Endodermal cell (in vitro differentiated cells): ENCODE results near the gene NUBPL. TPM values are rescaled to one million over a fixed set of nuclear protein-coding genes. Genes with fewer than 3 reads are reported as not detected.

Source experiments
- DNase-seq: peaks from one replicate; pipeline ENCODE4 v3.0.0-alpha.2; 2017
- H3K27ac ChIP-seq: 2 replicates; pipeline ENCODE4 v1.5.1; 2013; ENCODE audit warnings: mild to moderate bottlenecking, low read depth, low read length, moderate library complexity
- H3K27me3 ChIP-seq: 2 replicates; pipeline ENCODE4 v1.6.1; 2013; ENCODE audit warnings: mild to moderate bottlenecking, low read length, moderate library complexity; ENCODE audit not compliant: insufficient read depth, control insufficient read depth, poor library complexity, severe bottlenecking
- H3K36me3 ChIP-seq: 2 replicates; pipeline ENCODE4 v1.7.0; 2013; ENCODE audit warnings: mild to moderate bottlenecking, low read length, moderate library complexity; ENCODE audit not compliant: control insufficient read depth, insufficient read depth
- H3K4me1 ChIP-seq: one replicate; pipeline ENCODE4 v1.7.0; 2013; ENCODE audit warnings: low read length; ENCODE audit not compliant: control insufficient read depth, insufficient read depth
- H3K4me3 ChIP-seq: 2 replicates; pipeline ENCODE4 v1.5.1; 2013; ENCODE audit warnings: mild to moderate bottlenecking, low read length, moderate library complexity
- H3K9ac ChIP-seq: 2 replicates; pipeline ENCODE4 v1.6.1; 2013; ENCODE audit warnings: mild to moderate bottlenecking, low read length, moderate library complexity; ENCODE audit not compliant: poor library complexity, severe bottlenecking; ENCODE audit errors: extremely low read depth
- H3K9me3 ChIP-seq: 2 replicates; pipeline ENCODE4 v1.6.1; 2013; ENCODE audit warnings: mild to moderate bottlenecking, low read length, moderate library complexity; ENCODE audit not compliant: control insufficient read depth
- H3K27ac Mint-ChIP-seq: 2 replicates; pipeline ENCODE4 v1.8.0; 2020; ENCODE audit warnings: mixed read lengths
- H3K27me3 Mint-ChIP-seq: 2 replicates; pipeline ENCODE4 v1.8.0; 2021; ENCODE audit warnings: mild to moderate bottlenecking, mixed read lengths; ENCODE audit not compliant: insufficient read depth
- H3K36me3 Mint-ChIP-seq: 2 replicates; pipeline ENCODE4 v1.8.0; 2020; ENCODE audit warnings: low read depth, mixed read lengths
- H3K4me1 Mint-ChIP-seq: 2 replicates; pipeline ENCODE4 v1.8.0; 2020; ENCODE audit warnings: mixed read lengths
- H3K4me3 Mint-ChIP-seq: 2 replicates; pipeline ENCODE4 v1.8.0; 2020; ENCODE audit warnings: mild to moderate bottlenecking, moderate library complexity, mixed read lengths
- H3K9me3 Mint-ChIP-seq: 2 replicates; pipeline ENCODE4 v1.8.0; 2020; ENCODE audit warnings: mild to moderate bottlenecking, mixed read lengths
- WGBS, 2 experiments: methylation state at CpG; one replicate each; pipeline versions ENCODE4 v1.1.5 to v1.1.7; 2013; ENCODE audit warnings: missing lambda C conversion rate in 2 of 2, mixed read lengths in 1 of 2; ENCODE audit not compliant: insufficient coverage in 1 of 2, insufficient read length in 1 of 2; 5-methylcytosine and 5-hydroxymethylcytosine counted together
- total RNA-seq, 2 donors: library from RNA; stranded (reverse); fragmentation: NEBNext Ultra II Directional in 1 of 2; extraction: Animal tissue kit (Norgen Biotek cat#: 25700) in 1 of 2; gene quantifications; 2 replicates in 1 of 2; 3 replicates in 1 of 2; pipeline ENCODE4 v1.2.1, GENCODE V29; 2021
- TF ChIP-seq, protein P1 (sequence below): fragments of 200-600 bp; sonication (generic); conservative IDR thresholded peaks from 2 replicates; pipeline ENCODE4 v1.5.0; 2021; ENCODE audit warnings: antibody characterized with exemption, mild to moderate bottlenecking

The NUBPL gene
- total RNA-seq, 2 donors from 2014 or later, result 12.2 to 14.0 TPM

GRCh38 chr14:31828946-31829868 is 268.0 kb downstream of the NUBPL start:
- Histone ChIP-seq H3K4me3 (no peak overlapping the region), H3K9me3 (no peaks in the 10 kb centered on the region), H3K27me3 (no peaks in the 10 kb centered on the region), H3K36me3 (no peaks in the 10 kb centered on the region), H3K9ac (no peak overlapping the region), H3K27ac (no peak overlapping the region), H3K4me1 (no peaks in the 10 kb centered on the region)
- Mint-ChIP-seq H3K36me3 (no peaks in the 10 kb centered on the region), H3K9me3 (no peaks in the 10 kb centered on the region), H3K4me1 (no peaks in the 10 kb centered on the region), H3K27me3 (no peaks in the 10 kb centered on the region), H3K27ac (no peak overlapping the region), H3K4me3 (no peak overlapping the region)
- no peak for DNase-seq
- TF ChIP-seq, protein P1, sequence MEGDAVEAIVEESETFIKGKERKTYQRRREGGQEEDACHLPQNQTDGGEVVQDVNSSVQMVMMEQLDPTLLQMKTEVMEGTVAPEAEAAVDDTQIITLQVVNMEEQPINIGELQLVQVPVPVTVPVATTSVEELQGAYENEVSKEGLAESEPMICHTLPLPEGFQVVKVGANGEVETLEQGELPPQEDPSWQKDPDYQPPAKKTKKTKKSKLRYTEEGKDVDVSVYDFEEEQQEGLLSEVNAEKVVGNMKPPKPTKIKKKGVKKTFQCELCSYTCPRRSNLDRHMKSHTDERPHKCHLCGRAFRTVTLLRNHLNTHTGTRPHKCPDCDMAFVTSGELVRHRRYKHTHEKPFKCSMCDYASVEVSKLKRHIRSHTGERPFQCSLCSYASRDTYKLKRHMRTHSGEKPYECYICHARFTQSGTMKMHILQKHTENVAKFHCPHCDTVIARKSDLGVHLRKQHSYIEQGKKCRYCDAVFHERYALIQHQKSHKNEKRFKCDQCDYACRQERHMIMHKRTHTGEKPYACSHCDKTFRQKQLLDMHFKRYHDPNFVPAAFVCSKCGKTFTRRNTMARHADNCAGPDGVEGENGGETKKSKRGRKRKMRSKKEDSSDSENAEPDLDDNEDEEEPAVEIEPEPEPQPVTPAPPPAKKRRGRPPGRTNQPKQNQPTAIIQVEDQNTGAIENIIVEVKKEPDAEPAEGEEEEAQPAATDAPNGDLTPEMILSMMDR, result no peak
- 79 to 83% methylated on average over 1 to 3 of the region's 3 CpGs for WGBS, 2 experiments

GRCh38 chr14:31834616-31835015 is 273.4 kb downstream of the NUBPL start:
- Mint-ChIP-seq H3K36me3 (no peaks in the 10 kb centered on the region), H3K27me3 (no peaks in the 10 kb centered on the region), H3K9me3 (no peaks in the 10 kb centered on the region), H3K4me1 (no peaks in the 10 kb centered on the region), H3K27ac (no peak overlapping the region), H3K4me3 (no peak overlapping the region)
- H3K4me1 ChIP-seq, result no peaks in the 10 kb centered on the region
- H3K27ac ChIP-seq, result no peak overlapping the region
- no peak overlapping the region for H3K4me3 ChIP-seq
- no peak for DNase-seq
- H3K27me3 ChIP-seq, result no peaks in the 10 kb centered on the region
- 94 to 100% methylated on average over 1 of the region's 1 CpG for WGBS, 2 experiments
- H3K36me3 ChIP-seq, result no peaks in the 10 kb centered on the region
- TF ChIP-seq, protein P1, result no peak
- no peaks in the 10 kb centered on the region for H3K9me3 ChIP-seq
- no peak overlapping the region for H3K9ac ChIP-seq

DNA sequence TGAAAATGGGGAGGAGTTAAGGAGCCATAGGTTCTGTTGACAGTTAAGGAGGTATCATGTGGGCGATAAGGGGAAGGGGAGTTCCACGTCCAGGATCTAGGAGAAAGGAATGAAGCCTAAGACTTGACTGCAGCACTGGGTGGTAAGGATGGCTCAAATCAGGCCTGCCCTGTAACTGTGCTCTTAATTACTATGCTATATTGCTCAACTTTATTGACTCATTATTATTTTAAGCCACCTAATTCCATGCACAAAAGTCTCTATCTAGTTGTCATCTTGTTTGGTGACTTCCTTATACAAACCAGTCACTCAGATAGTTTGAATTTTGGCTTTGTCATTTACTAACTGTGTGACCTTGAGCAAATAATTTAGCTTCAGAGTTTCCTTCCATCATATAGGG is 273.8 kb downstream of the NUBPL start:
- DNase-seq, result no peak
- no peak overlapping the region for H3K9ac ChIP-seq
- H3K4me1 ChIP-seq, result no peaks in the 10 kb centered on the region
- TF ChIP-seq, protein P1, result no peak
- Mint-ChIP-seq H3K4me1 (no peaks in the 10 kb centered on the region), H3K27ac (no peak overlapping the region), H3K9me3 (no peaks in the 10 kb centered on the region), H3K36me3 (peaks cover 2% of the 10 kb centered on the region), H3K27me3 (no peaks in the 10 kb centered on the region), H3K4me3 (no peak overlapping the region)
- H3K36me3 ChIP-seq, result no peaks in the 10 kb centered on the region
- no peak overlapping the region for H3K4me3 ChIP-seq
- H3K27me3 ChIP-seq, result no peaks in the 10 kb centered on the region
- WGBS, 2 experiments, result 90% methylated on average over 2 of the region's 2 CpGs; no CpG with 5 or more reads in 1 of the 2 experiments
- no peaks in the 10 kb centered on the region for H3K9me3 ChIP-seq
- no peak overlapping the region for H3K27ac ChIP-seq
